Sigmoid colon (tissue), 7 donors: ENCODE results near the gene XYLT2. TPM values are rescaled to one million over a fixed set of nuclear protein-coding genes. Genes with fewer than 3 reads are reported as not detected.
"Not testable (repeated sequence)": the region's sequence is repeated elsewhere in the genome, so short reads cannot be mapped to it uniquely, and the experiment has no call there.

Experiments used
- DNase-seq: peaks from one replicate; pipeline ENCODE4 v3.0.0-alpha.2; 2019
- H3K27ac ChIP-seq, 4 donors: fragments of 200-600 bp; sonication (generic); one replicate each; pipeline ENCODE4 v1.5.1; 2016 to 2019; ENCODE audit warnings: mild to moderate bottlenecking in 1 of 4
- H3K27me3 ChIP-seq, 3 donors: fragments of 200-600 bp; sonication (generic); one replicate each; pipeline ENCODE4 v1.5.1; 2019; ENCODE audit warnings: mild to moderate bottlenecking in 1 of 3
- H3K36me3 ChIP-seq, 4 donors: fragments of 200-600 bp; sonication (generic); one replicate each; pipeline ENCODE4 v1.5.1; 2016 to 2019
- H3K4me1 ChIP-seq, 4 donors: fragments of 200-600 bp; sonication (generic); one replicate each; pipeline ENCODE4 v1.5.1; 2017 to 2019
- H3K4me3 ChIP-seq, 4 donors: fragments of 200-600 bp; sonication (generic); one replicate each; pipeline ENCODE4 v1.5.1; 2017 to 2019; ENCODE audit warnings: mild to moderate bottlenecking in 2 of 4, moderate library complexity in 1 of 4
- H3K9me3 ChIP-seq, 4 donors: fragments of 200-600 bp in 3 of 4; sonication (generic) in 3 of 4; one replicate each; pipeline versions ENCODE4 v1.5.1 to v1.6.1; 2013 to 2019
- CTCF ChIP-seq, 4 experiments: fragments of 450-650 bp in 3 of 4; fragments of 200-600 bp in 1 of 4; IDR thresholded peaks; one replicate each; pipeline ENCODE4 v1.5.1; 2016 to 2019; ENCODE audit warnings: antibody characterized with exemption in 4 of 4, mild to moderate bottlenecking in 3 of 4, moderate library complexity in 2 of 4
- EP300 ChIP-seq, 4 donors: sonication (generic); formaldehyde crosslinking; IDR thresholded peaks; one replicate each; pipeline ENCODE4 v1.6.1; 2017; ENCODE audit warnings: antibody characterized with exemption in 4 of 4
- POLR2A ChIP-seq, 2 donors: fragments of 450-650 bp; IDR thresholded peaks; one replicate each; pipeline ENCODE4 v1.6.1; 2016; ENCODE audit warnings: antibody characterized with exemption in 2 of 2, mild to moderate bottlenecking in 2 of 2, moderate library complexity in 2 of 2
- POLR2AphosphoS5 ChIP-seq, 4 donors: sonication (generic); formaldehyde crosslinking; IDR thresholded peaks; one replicate each; pipeline ENCODE4 v1.6.1; 2017; ENCODE audit warnings: antibody characterized with exemption in 4 of 4
- WGBS, 2 donors: extraction: QIAGEN DNeasy Blood & Tissue Kit; methylation state at CpG; one replicate each; pipeline ENCODE4 v1.1.7; 2013; 5-methylcytosine and 5-hydroxymethylcytosine counted together
- intact Hi-C: fragments of 100-400 bp; cut with DNase I; formaldehyde crosslinking; loops from one replicate; pipeline ENCODE4 v1.15.1; 2023
- polyA plus RNA-seq, 3 donors: library from polyadenylated mRNA; stranded (reverse); fragments of 200-250 nt; gene quantifications; one replicate each; pipeline ENCODE4 v1.2.3, GENCODE V29; 2013
- total RNA-seq, 4 donors: library from RNA; depleted of rRNA; stranded (reverse); fragments of >200 nt; gene quantifications; one replicate each; pipeline ENCODE4 v1.1.0, GENCODE V29; 2016
- donor health status: healthy with polysubstance abuse.
- donor health status: Bipolar disorder and iron deficiency.
- donor health status: healthy.

Gene XYLT2
- total and polyA plus RNA-seq, 7 donors: 1.8 to 27.4 (median 16.2) TPM

GRCh38 chr17:50311483-50311882 is 34.4 kb upstream of the XYLT2 start:
- WGBS, 2 donors: 73 to 82% methylated on average over 4 of the region's 4 CpGs

GRCh38 chr17:50312308-50312707 is 33.6 kb upstream of the XYLT2 start:
- no peaks in the 10 kb centered on the region for H3K4me1 ChIP-seq
- TF ChIP-seq POLR2A (IDR thresholded peaks at IDR 0.05) (no peak), POLR2AphosphoS5 (IDR thresholded peaks at IDR 0.05) (no peak), EP300 (IDR thresholded peaks at IDR 0.05) (no peak), CTCF (IDR thresholded peaks at IDR 0.05) (no peak)
- WGBS, 2 donors: 79 to 83% methylated on average over 5 of the region's 5 CpGs
- H3K4me3 ChIP-seq: no peak overlapping the region
- peaks cover 0 to 15% (median 0%) of the 10 kb centered on the region in 3 donors for H3K27me3 ChIP-seq
- no peak overlapping the region for H3K27ac ChIP-seq
- H3K36me3 ChIP-seq: no peaks in the 10 kb centered on the region
- no peak for DNase-seq
- H3K9me3 ChIP-seq: no peaks in the 10 kb centered on the region
- intact Hi-C loops: no loop called here

More at GRCh38 chr17:50311483-50311882, 34.4 kb upstream of the XYLT2 start:
- no peak for DNase-seq
- intact Hi-C loops: no loop called here
- no peaks in the 10 kb centered on the region for H3K4me1 ChIP-seq
- H3K36me3 ChIP-seq: no peaks in the 10 kb centered on the region
- no peak overlapping the region for H3K27ac ChIP-seq
- no peak overlapping the region for H3K4me3 ChIP-seq
- peaks cover 0 to 15% (median 0%) of the 10 kb centered on the region in 3 donors for H3K27me3 ChIP-seq
- no peak for TF ChIP-seq POLR2A (IDR thresholded peaks at IDR 0.05)
- TF ChIP-seq POLR2AphosphoS5 (IDR thresholded peaks at IDR 0.05): no peak
- TF ChIP-seq EP300 (IDR thresholded peaks at IDR 0.05): no peak
- TF ChIP-seq CTCF (IDR thresholded peaks at IDR 0.05): no peak
- H3K9me3 ChIP-seq: no peaks in the 10 kb centered on the region

GRCh38 chr17:50314456-50315011 is 31.4 kb upstream of the XYLT2 start:
- no peak overlapping the region for H3K27ac ChIP-seq
- H3K4me3 ChIP-seq: no peak overlapping the region
- no peaks in the 10 kb centered on the region for H3K9me3 ChIP-seq
- H3K27me3 ChIP-seq: peaks cover 0 to 15% (median 0%) of the 10 kb centered on the region in 3 donors
- no peak for TF ChIP-seq EP300 (IDR thresholded peaks at IDR 0.05)
- no peak for TF ChIP-seq POLR2A (IDR thresholded peaks at IDR 0.05)
- TF ChIP-seq POLR2AphosphoS5 (IDR thresholded peaks at IDR 0.05): no peak
- no peak for TF ChIP-seq CTCF (IDR thresholded peaks at IDR 0.05)
- H3K36me3 ChIP-seq: no peaks in the 10 kb centered on the region
- intact Hi-C loops: no loop called here
- peaks cover 0 to 12% (median 9%) of the 10 kb centered on the region in 4 donors for H3K4me1 ChIP-seq
- no peak for DNase-seq
- WGBS, 2 donors: 75 to 88% methylated on average over 6 of the region's 6 CpGs

GRCh38 chr17:50316016-50316587 is 29.8 kb upstream of the XYLT2 start:
- peaks cover 0 to 12% (median 9%) of the 10 kb centered on the region in 4 donors for H3K4me1 ChIP-seq
- intact Hi-C loops: no loop called here
- no peaks in the 10 kb centered on the region for H3K9me3 ChIP-seq
- H3K4me3 ChIP-seq: no peak overlapping the region
- 74 to 77% methylated on average over 3 of the region's 3 CpGs for WGBS, 2 donors
- no peak for TF ChIP-seq CTCF (IDR thresholded peaks at IDR 0.05)
- no peak for TF ChIP-seq POLR2AphosphoS5 (IDR thresholded peaks at IDR 0.05)
- TF ChIP-seq EP300 (IDR thresholded peaks at IDR 0.05): no peak
- TF ChIP-seq POLR2A (IDR thresholded peaks at IDR 0.05): no peak
- H3K36me3 ChIP-seq: no peaks in the 10 kb centered on the region
- H3K27ac ChIP-seq: no peak overlapping the region
- peaks cover 0 to 5% (median 0%) of the 10 kb centered on the region in 3 donors for H3K27me3 ChIP-seq
- DNase-seq: no peak

- 90 to 96% methylated on average over 2 of the region's 2 CpGs for WGBS, 2 donors
- DNase-seq, H3K4me3 ChIP-seq, H3K36me3 ChIP-seq, intact Hi-C loops, H3K27me3 ChIP-seq, H3K9me3 ChIP-seq, H3K27ac ChIP-seq: not testable (repeated sequence)
- peaks cover 0 to 12% (median 9%) of the 10 kb centered on the region in 4 donors for H3K4me1 ChIP-seq
These were observed 29.3 kb upstream of the XYLT2 start for GRCh38 chr17:50316660-50317059.
